HL-60 (cell line): ENCODE measurements around the gene IRAK2.

Source experiments
- GABPA ChIP-seq: IDR thresholded peaks from 2 replicates; pipeline ENCODE4 v1.6.1; 2012; ENCODE audit warnings: low read depth
- POLR2AphosphoS5 ChIP-seq: IDR thresholded peaks from 2 replicates; pipeline ENCODE4 v1.6.1; 2012; ENCODE audit warnings: low read depth
- REST ChIP-seq: IDR thresholded peaks from 2 replicates; pipeline ENCODE4 v1.6.1; 2012; ENCODE audit warnings: low read depth; ENCODE audit not compliant: insufficient replicate concordance
- TF ChIP-seq, protein P1 (sequence below): IDR thresholded peaks from one replicate; pipeline ENCODE4 v1.5.1; 2011; ENCODE audit warnings: low read length, control low read depth, inconsistent platforms; ENCODE audit not compliant: insufficient read depth

GRCh38 chr3:10177737-10178136, 13.0 kb downstream of the IRAK2 start:
- TF ChIP-seq, protein P1, sequence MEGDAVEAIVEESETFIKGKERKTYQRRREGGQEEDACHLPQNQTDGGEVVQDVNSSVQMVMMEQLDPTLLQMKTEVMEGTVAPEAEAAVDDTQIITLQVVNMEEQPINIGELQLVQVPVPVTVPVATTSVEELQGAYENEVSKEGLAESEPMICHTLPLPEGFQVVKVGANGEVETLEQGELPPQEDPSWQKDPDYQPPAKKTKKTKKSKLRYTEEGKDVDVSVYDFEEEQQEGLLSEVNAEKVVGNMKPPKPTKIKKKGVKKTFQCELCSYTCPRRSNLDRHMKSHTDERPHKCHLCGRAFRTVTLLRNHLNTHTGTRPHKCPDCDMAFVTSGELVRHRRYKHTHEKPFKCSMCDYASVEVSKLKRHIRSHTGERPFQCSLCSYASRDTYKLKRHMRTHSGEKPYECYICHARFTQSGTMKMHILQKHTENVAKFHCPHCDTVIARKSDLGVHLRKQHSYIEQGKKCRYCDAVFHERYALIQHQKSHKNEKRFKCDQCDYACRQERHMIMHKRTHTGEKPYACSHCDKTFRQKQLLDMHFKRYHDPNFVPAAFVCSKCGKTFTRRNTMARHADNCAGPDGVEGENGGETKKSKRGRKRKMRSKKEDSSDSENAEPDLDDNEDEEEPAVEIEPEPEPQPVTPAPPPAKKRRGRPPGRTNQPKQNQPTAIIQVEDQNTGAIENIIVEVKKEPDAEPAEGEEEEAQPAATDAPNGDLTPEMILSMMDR, result no peak
- TF ChIP-seq GABPA (no peak), POLR2AphosphoS5 (no peak), REST (no peak)
